GM12873 (cell line): Measurements from ENCODE around the gene NOTUM.

Experiments used
- TF ChIP-seq, protein P1 (sequence below): IDR thresholded peaks from 2 replicates; pipeline ENCODE4 v1.5.1; 2012; ENCODE audit warnings: low read depth, mild to moderate bottlenecking, moderate library complexity, low read length, control low read depth; ENCODE audit not compliant: insufficient read depth; ENCODE audit errors: missing control alignments

NOTUM gene

DNA sequence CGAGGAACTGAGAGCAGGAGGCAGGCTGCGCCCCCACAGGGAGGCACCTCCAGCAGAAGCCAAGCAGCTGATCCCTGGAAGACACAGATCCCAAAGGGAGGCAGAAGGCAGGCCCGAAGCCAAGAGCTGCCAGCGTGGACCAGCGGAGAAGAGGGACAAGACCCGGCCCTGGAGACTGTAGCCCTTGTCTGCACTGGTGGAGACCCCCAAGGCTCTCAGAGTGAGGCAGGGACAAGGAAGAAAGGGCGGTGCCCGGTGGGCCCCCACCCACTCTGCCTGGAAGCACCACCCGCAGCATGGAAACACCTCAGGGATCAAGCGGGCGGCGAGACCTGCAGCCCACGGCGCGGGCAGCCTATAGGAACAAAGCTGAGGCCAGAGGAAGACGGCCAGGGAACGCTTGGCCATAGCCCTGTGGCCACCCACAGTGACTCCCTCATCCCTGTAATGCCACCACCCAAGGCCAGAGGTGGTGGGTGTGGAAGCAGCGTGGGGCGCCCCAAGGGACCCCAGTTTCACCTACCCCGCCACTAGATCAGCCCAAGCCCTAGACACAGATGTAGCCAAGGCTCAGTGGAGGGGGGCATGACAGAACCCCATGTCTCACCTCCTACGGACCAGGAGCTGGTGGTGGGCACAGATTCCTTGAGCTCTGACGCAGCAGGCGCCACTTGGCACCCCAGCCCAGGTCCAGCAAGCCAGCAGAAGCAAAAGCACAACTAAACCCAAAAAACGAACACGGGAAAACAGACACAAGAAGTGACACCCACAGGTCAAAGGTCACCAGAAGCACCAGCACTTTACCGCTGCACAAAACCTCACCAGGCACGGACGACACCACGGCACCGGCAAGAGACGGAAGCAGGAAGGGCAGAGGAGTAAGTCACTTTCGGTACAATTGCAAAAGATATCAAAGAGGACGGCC lies 40.1 kb downstream of the NOTUM start:
- TF ChIP-seq, protein P1, sequence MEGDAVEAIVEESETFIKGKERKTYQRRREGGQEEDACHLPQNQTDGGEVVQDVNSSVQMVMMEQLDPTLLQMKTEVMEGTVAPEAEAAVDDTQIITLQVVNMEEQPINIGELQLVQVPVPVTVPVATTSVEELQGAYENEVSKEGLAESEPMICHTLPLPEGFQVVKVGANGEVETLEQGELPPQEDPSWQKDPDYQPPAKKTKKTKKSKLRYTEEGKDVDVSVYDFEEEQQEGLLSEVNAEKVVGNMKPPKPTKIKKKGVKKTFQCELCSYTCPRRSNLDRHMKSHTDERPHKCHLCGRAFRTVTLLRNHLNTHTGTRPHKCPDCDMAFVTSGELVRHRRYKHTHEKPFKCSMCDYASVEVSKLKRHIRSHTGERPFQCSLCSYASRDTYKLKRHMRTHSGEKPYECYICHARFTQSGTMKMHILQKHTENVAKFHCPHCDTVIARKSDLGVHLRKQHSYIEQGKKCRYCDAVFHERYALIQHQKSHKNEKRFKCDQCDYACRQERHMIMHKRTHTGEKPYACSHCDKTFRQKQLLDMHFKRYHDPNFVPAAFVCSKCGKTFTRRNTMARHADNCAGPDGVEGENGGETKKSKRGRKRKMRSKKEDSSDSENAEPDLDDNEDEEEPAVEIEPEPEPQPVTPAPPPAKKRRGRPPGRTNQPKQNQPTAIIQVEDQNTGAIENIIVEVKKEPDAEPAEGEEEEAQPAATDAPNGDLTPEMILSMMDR: no peak

DNA sequence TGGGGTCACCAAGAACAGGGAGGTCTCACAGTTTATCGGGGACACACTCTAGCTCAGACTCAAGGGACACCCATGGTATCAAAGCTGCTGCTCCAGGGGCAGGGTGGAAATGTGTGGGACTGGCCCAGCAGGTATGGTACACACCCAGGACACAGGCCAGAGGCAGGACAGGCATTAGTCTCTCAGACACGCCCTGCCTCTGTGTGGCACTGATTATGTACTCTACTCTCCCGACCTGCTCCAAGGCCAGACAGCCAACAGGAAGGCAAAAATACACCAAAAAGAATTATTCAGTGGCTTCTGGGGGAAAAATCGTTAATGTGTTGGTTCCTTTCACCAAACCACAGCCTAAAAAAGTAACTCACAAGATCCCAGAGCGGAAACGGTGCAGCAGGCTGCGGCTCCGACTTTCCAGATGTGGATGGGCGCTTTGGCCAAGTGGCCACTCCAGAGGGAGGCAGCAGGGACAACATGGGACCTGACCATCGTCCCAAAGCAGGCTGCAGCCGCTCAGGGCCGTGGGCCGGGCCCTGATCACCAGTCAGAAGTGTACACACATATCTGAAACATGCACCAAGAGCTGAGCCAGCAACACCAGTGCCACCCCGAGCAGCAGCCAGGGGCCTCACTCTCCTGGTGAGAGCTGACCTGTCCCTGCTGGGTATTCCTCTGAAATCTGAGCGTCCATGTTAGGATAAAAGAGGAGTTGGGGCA lies 42.0 kb downstream of the NOTUM start:
- TF ChIP-seq, protein P1: no peak

DNA sequence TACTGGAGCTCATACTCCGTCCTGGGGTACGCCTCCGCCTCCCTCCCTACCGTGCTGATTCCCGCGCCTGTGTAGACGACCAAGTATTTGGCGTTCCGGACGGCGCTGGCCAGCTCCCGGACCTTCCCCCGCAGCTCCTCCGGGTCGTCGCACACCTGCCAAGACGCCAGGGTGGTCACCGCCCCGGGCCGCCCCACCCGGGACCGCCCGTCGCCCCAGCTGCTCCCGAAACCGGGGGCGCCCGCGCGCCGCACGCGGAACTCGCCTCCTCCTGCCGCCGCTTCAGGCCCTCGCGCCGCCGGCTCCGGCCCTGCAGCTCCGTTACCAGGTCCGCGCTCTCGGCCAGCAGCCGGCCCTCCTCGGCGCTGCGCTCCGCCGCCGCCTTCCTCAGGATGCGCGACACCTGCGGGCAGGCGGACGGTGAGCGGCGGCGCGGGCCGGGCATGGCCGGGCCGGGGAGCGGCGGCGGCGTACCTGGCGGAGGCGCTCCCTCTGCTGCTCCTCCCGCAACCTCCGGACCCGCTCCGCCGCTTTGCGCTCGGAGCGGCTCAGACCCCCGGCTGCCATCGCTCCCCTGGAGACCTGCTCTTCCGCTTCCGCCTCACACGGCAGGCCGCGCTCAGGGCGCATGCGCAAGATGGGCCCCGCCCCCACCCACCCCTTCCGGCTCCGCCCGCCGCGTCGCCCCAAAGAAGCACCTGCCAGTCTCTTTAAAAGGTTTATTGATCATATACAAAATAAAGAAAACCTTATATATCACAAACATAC lies 43.2 kb downstream of the NOTUM start, which contains the start of gene SIRT7:
Gene SIRT7 (minus strand): TSS at position 612 of the 768 bp plus-strand sequence. CDS start 45 bp downstream, at position 567.
- TF ChIP-seq, protein P1: no peak

DNA sequence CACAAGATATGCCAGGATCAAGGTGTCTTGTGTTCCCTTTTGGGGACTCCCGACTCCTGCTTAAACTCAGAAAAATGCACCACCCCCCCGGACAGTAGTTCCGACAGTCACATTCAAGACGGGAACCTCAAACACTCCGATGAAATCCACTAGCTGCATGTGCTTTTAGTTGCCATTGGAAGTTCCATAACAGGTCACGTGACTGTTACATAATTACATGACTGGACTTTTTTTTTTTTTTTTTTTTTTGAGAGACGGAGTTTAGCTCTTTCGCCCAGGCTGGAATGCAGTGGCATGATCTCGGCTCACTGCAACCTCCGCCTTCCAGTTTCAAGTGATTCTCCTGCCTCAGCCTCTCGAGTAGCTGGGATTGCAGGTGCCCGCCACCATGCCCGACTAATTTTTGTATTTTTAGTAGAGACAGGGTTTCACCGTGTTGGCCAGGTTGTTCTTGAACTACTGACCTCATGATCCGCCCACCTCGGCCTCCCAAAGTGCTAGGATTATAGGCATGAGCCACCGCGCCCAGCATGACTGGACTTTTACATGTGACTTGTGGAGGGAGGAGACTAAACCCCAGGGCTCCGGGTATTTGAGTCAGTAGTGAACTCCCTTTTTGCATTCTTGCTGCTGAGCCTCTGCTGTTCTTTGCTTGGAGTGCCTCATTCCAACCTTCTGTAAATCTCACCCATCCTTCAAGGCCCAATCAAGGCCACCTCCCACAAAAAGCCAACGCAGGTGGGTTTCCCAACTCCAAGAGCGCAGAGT lies 44.6 kb downstream of the NOTUM start:
- TF ChIP-seq, protein P1: no peak

DNA sequence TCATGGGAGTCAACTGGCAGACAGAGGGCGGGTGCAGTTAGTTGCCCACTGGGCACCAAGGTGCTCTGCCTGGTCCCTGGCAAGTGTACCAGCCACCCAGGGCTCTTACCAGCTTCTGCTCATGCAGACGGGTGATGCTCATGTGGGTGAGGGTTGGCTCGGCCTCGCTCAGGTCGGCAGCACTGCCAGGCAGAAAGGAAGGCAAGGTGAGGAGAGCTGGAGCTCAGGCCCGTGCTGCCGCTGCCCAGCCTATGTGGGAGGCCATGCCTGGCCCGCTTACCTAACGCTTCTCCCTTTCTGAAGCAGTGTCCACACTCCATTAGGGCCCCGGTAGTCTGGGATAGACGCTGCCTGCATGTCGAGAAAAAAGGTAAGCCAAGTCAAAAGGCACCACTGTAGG lies 45.7 kb downstream of the NOTUM start:
- TF ChIP-seq, protein P1: no peak

DNA sequence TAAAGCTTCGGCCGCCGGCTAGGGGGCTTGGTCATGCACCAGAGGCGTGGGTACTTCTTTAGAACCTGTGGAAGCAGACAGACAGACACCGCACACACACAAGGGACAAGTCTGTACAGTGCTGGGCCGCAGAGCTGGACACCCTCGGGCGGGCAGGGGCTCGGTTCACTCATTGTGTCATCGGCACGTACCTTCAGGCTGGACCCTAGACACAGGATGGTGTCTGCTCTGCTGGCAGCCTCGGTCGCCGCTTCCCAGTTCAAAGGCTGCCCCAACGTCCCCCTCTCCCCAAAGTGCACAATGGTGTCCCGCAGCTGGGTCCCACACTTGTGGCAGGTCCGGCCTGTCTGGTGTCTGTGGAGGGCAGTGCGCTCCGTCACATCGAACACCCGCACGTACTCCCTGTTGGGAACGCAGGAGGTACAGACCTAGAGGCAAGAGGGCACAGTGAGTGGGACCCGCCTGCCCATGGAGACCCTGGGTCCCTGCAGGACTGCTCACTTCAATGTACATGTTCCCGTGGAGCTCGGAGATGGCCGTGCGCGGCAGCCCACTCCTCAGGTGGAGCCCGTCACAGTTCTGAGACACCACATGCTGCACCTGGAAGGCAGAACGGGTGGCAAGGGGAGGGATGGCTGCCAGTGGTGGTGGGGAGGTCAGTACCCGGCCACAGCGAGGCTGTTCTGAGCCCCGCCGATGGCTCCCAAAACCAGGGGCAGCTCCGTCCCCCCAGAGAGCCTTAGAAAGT lies 46.7 kb downstream of the NOTUM start:
- TF ChIP-seq, protein P1: no peak
